H9 (cell line): Measurements from ENCODE around the gene DNAH11. TPM values are rescaled to one million over a fixed set of nuclear protein-coding genes. Genes with fewer than 3 reads are reported as not detected.

Experiments used
- DNase-seq: peaks from one replicate; pipeline ENCODE4 v3.0.0-alpha.2; 2017
- H2AFZ ChIP-seq: one replicate; pipeline ENCODE4 v1.6.1; 2013; ENCODE audit warnings: mild to moderate bottlenecking, low read length, control low read depth, moderate library complexity
- H2AK5ac ChIP-seq: 2 replicates; pipeline ENCODE4 v1.6.1; 2013; ENCODE audit warnings: low read length, control low read depth, mixed read lengths; ENCODE audit not compliant: insufficient read length
- H2BK120ac ChIP-seq: one replicate; pipeline ENCODE4 v1.6.1; 2013; ENCODE audit warnings: low read depth, mild to moderate bottlenecking, low read length, control low read depth, inconsistent platforms; ENCODE audit not compliant: poor library complexity, severe bottlenecking
- H2BK12ac ChIP-seq: 2 replicates; pipeline ENCODE4 v1.6.1; 2013; ENCODE audit warnings: low read length, control low read depth, mixed read lengths, low read depth; ENCODE audit not compliant: insufficient read length
- H2BK15ac ChIP-seq: 2 replicates; pipeline ENCODE4 v1.6.1; 2013; ENCODE audit warnings: low read depth, low read length, control low read depth
- H2BK20ac ChIP-seq: one replicate; pipeline ENCODE4 v1.6.1; 2013; ENCODE audit warnings: low read depth, mild to moderate bottlenecking, low read length, control low read depth, inconsistent platforms; ENCODE audit not compliant: poor library complexity, severe bottlenecking
- H2BK5ac ChIP-seq: 2 replicates; pipeline ENCODE4 v1.6.1; 2013; ENCODE audit warnings: low read length, control low read depth, mixed read lengths; ENCODE audit not compliant: insufficient read length
- H3K14ac ChIP-seq: 2 replicates; pipeline ENCODE4 v1.6.1; 2013; ENCODE audit warnings: low read length, control low read depth; ENCODE audit not compliant: insufficient read depth
- H3K18ac ChIP-seq: 2 replicates; pipeline ENCODE4 v1.6.1; 2013; ENCODE audit warnings: low read depth, mild to moderate bottlenecking, mixed read lengths, low read length, control low read depth; ENCODE audit not compliant: insufficient read length
- H3K23ac ChIP-seq: 2 replicates; pipeline ENCODE4 v1.6.1; 2013; ENCODE audit warnings: low read length, control low read depth, mixed read lengths, low read depth; ENCODE audit not compliant: insufficient read length
- H3K23me2 ChIP-seq: 2 replicates; pipeline ENCODE4 v1.6.1; 2013; ENCODE audit warnings: low read depth, mild to moderate bottlenecking, mixed read lengths, low read length, control low read depth; ENCODE audit not compliant: insufficient read length, poor library complexity, severe bottlenecking
- H3K27ac ChIP-seq: 2 replicates; pipeline ENCODE4 v1.5.1; 2013; ENCODE audit warnings: low read length, control low read depth, mixed read lengths, low read depth; ENCODE audit not compliant: insufficient read length
- H3K27me3 ChIP-seq: 2 replicates; pipeline ENCODE4 v1.6.1; 2013; ENCODE audit warnings: low read length, control low read depth, inconsistent platforms; ENCODE audit not compliant: insufficient read depth
- H3K4ac ChIP-seq: 2 replicates; pipeline ENCODE4 v1.6.1; 2013; ENCODE audit warnings: low read depth, mild to moderate bottlenecking, control low read depth, inconsistent platforms, low read length, moderate library complexity
- H3K4me1 ChIP-seq: 2 replicates; pipeline ENCODE4 v1.6.1; 2013; ENCODE audit warnings: low read length, control low read depth, inconsistent platforms; ENCODE audit not compliant: insufficient read depth
- H3K4me2 ChIP-seq: 2 replicates; pipeline ENCODE4 v1.6.1; 2013; ENCODE audit warnings: low read length, control low read depth, mixed read lengths; ENCODE audit not compliant: insufficient read length, insufficient read depth
- H3K56ac ChIP-seq: 2 replicates; pipeline ENCODE4 v1.6.1; 2013; ENCODE audit warnings: low read depth, mild to moderate bottlenecking, mixed read lengths, low read length, control low read depth; ENCODE audit not compliant: insufficient read length
- H3K79me1 ChIP-seq: 2 replicates; pipeline ENCODE4 v1.6.1; 2013; ENCODE audit warnings: low read depth, mild to moderate bottlenecking, moderate library complexity, low read length, control low read depth, inconsistent platforms; ENCODE audit not compliant: insufficient read depth, poor library complexity, severe bottlenecking
- H3K79me2 ChIP-seq: 2 replicates; pipeline ENCODE4 v1.6.1; 2013; ENCODE audit warnings: low read length, control low read depth, inconsistent platforms; ENCODE audit not compliant: insufficient read depth
- H3K9ac ChIP-seq: 2 replicates; pipeline ENCODE4 v1.6.1; 2013; ENCODE audit warnings: low read length, control low read depth, mixed read lengths; ENCODE audit not compliant: insufficient read length; ENCODE audit errors: extremely low read depth
- H3K9me3 ChIP-seq: one replicate; pipeline ENCODE4 v1.6.1; 2013; ENCODE audit warnings: low read depth, low read length, inconsistent platforms; ENCODE audit not compliant: control insufficient read depth
- H3T11ph ChIP-seq: one replicate; pipeline ENCODE4 v1.6.1; 2013; ENCODE audit warnings: mild to moderate bottlenecking, low read length, control low read depth, inconsistent platforms
- H4K20me1 ChIP-seq: one replicate; pipeline ENCODE4 v1.6.1; 2013; ENCODE audit not compliant: control insufficient read depth, insufficient read length, insufficient read depth
- H4K5ac ChIP-seq: 2 replicates; pipeline ENCODE4 v1.6.1; 2013; ENCODE audit warnings: low read depth, mild to moderate bottlenecking, mixed read lengths, low read length, control low read depth; ENCODE audit not compliant: insufficient read length
- H4K8ac ChIP-seq: replicated peaks from 2 replicates; pipeline ENCODE4 v1.6.1; 2013; ENCODE audit warnings: low read length, control low read depth, mixed read lengths, low read depth; ENCODE audit not compliant: insufficient read length
- H4K91ac ChIP-seq: 2 replicates; pipeline ENCODE4 v1.6.1; 2013; ENCODE audit warnings: low read depth, mild to moderate bottlenecking, moderate library complexity, mixed read lengths, low read length, control low read depth; ENCODE audit not compliant: insufficient read length
- H3K27ac Mint-ChIP-seq, 3 experiments: 2 replicates in 2 of 3; 3 replicates in 1 of 3; pipeline ENCODE4 v1.8.0; 2020 to 2021; ENCODE audit warnings: mixed read lengths in 3 of 3, mild to moderate bottlenecking in 1 of 3, moderate library complexity in 1 of 3
- H3K27me3 Mint-ChIP-seq: 2 replicates; pipeline ENCODE4 v1.8.0; 2021; ENCODE audit warnings: low read depth, mild to moderate bottlenecking, moderate library complexity, mixed read lengths
- H3K36me3 Mint-ChIP-seq, 3 experiments: 2 replicates in 2 of 3; 3 replicates in 1 of 3; pipeline ENCODE4 v1.8.0; 2020 to 2021; ENCODE audit warnings: low read depth in 3 of 3, mixed read lengths in 3 of 3; ENCODE audit not compliant: insufficient read depth in 1 of 3
- H3K4me1 Mint-ChIP-seq, 2 experiments: 2 replicates each; pipeline ENCODE4 v1.8.0; 2020; ENCODE audit warnings: mixed read lengths in 2 of 2
- H3K4me3 Mint-ChIP-seq, 2 experiments: 2 replicates in 1 of 2; 3 replicates in 1 of 2; pipeline ENCODE4 v1.8.0; 2020 to 2021; ENCODE audit warnings: mild to moderate bottlenecking in 2 of 2, mixed read lengths in 2 of 2, moderate library complexity in 1 of 2
- H3K9me3 Mint-ChIP-seq, 2 experiments: 2 replicates in 1 of 2; 3 replicates in 1 of 2; pipeline ENCODE4 v1.8.0; 2020; ENCODE audit warnings: mild to moderate bottlenecking in 2 of 2, mixed read lengths in 2 of 2, moderate library complexity in 1 of 2
- CTCF ChIP-seq: fragments of 200-600 bp; sonication (generic); conservative IDR thresholded peaks from 3 replicates; pipeline ENCODE4 v1.8.0; 2021; ENCODE audit warnings: antibody characterized with exemption, mild to moderate bottlenecking
- WGBS: extraction: QIAGEN DNeasy Blood & Tissue Kit; methylation state at CpG from one replicate; pipeline ENCODE4 v1.1.7; 2013; ENCODE audit warnings: missing lambda C conversion rate, low lambda C conversion rate, mixed read lengths; ENCODE audit not compliant: insufficient read length; ENCODE audit errors: extremely low coverage; 5-methylcytosine and 5-hydroxymethylcytosine counted together
- total RNA-seq: library from RNA; stranded (reverse); gene quantifications from 2 replicates; pipeline ENCODE4 v1.2.1, GENCODE V29; 2021

DNAH11 gene
- total RNA-seq, 1 experiment from 2014 or later: 2.5 TPM

GRCh38 chr7:21819048-21819447 lies 276.2 kb downstream of the DNAH11 start:
- WGBS: no CpG with 5 or more reads among the region's 3 CpGs
- H2BK120ac ChIP-seq: no peak overlapping the region
- no peaks in the 10 kb centered on the region for H3K27me3 ChIP-seq
- H2BK15ac ChIP-seq: no peak overlapping the region
- Mint-ChIP-seq H3K4me3 (no peak overlapping the region), H3K9me3 (no peaks in the 10 kb centered on the region; a peak in 1 of 5 replicates), H3K27me3 (no peaks in the 10 kb centered on the region; the same call in 1 of the 2 replicates), H3K27ac (no peak overlapping the region), H3K36me3 (no peaks in the 10 kb centered on the region), H3K4me1 (no peaks in the 10 kb centered on the region)
- no peaks in the 10 kb centered on the region for H3K4me1 ChIP-seq
- no peak overlapping the region for H2BK12ac ChIP-seq
- no peak overlapping the region for H3K23ac ChIP-seq
- no peak overlapping the region for H3K4ac ChIP-seq
- no peak overlapping the region for H2BK20ac ChIP-seq
- no peak overlapping the region for H4K5ac ChIP-seq
- no peaks in the 10 kb centered on the region for H3K79me1 ChIP-seq
- H3K9ac ChIP-seq: no peak overlapping the region
- H3K56ac ChIP-seq: no peak overlapping the region
- no peaks in the 10 kb centered on the region for H3K23me2 ChIP-seq
- no peak overlapping the region for H2AK5ac ChIP-seq
- H2AFZ ChIP-seq: no peak overlapping the region
- H3K18ac ChIP-seq: no peak overlapping the region
- H3K27ac ChIP-seq: no peak overlapping the region
- H3K4me2 ChIP-seq: no peak overlapping the region
- no peak for DNase-seq
- H4K8ac ChIP-seq: no peak overlapping the region
- no peak overlapping the region for H3T11ph ChIP-seq
- no peak overlapping the region for H2BK5ac ChIP-seq
- no peaks in the 10 kb centered on the region for H3K9me3 ChIP-seq
- H3K14ac ChIP-seq: no peak overlapping the region
- H4K91ac ChIP-seq: no peak overlapping the region
- no peaks in the 10 kb centered on the region for H3K79me2 ChIP-seq
- no peak for TF ChIP-seq CTCF
- no peaks in the 10 kb centered on the region for H4K20me1 ChIP-seq
